NCI-H510A treated with DMSO at 0.1 percent for 48 hours (cell line): ENCODE data around the gene SLC1A4.
A peak's percentile ranks its signal among the peaks of the same experiment; 100 is the strongest.

ENCODE experiments used
- DNase-seq: peaks from one replicate; lab custom pipeline; 2025; lab: John Stamatoyannopoulos, UW

Gene SLC1A4

GRCh38 chr2:65054749-65055421 lies 65.7 kb downstream of the SLC1A4 start:
- DNase-seq, result no peak

DNA sequence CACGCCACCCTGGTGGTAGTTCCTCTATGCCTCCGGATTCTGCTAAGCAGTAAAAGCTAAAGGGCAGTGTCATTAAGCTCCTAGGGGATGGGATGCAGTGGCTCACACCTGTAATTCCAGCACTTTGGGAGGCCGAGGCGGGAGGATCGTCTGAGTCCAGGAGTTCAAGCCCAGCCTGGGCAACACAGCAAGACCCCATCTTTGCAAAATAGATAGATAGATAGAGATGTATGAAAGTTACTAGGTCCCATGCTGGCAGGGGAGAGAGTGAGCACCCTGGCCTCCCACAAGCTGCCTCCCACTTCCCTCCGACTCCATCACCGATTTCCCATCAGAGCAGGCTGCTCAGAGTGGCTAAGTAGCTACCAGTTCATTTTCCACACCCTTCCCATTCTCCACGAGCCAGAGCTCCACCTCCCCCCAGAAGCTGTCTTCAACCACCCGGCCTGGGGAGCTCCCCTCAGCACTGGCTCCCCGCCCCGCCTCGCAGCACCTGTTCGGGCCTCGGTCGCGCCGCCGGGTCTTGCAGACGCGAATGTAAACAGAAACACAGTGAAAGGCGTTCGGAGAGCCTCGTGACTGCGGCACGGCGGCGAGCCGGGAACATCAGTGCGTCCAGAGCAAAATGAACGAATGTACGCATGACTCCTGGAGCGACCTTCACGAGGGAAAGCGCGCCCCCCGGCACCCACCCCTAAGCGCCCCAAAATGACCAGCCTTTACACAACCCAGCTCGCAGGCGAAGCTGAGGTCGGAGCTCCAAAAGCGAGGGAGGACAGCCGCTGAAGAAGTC lies 66.4 kb downstream of the SLC1A4 start:
- peak; percentile 83 for DNase-seq

DNA sequence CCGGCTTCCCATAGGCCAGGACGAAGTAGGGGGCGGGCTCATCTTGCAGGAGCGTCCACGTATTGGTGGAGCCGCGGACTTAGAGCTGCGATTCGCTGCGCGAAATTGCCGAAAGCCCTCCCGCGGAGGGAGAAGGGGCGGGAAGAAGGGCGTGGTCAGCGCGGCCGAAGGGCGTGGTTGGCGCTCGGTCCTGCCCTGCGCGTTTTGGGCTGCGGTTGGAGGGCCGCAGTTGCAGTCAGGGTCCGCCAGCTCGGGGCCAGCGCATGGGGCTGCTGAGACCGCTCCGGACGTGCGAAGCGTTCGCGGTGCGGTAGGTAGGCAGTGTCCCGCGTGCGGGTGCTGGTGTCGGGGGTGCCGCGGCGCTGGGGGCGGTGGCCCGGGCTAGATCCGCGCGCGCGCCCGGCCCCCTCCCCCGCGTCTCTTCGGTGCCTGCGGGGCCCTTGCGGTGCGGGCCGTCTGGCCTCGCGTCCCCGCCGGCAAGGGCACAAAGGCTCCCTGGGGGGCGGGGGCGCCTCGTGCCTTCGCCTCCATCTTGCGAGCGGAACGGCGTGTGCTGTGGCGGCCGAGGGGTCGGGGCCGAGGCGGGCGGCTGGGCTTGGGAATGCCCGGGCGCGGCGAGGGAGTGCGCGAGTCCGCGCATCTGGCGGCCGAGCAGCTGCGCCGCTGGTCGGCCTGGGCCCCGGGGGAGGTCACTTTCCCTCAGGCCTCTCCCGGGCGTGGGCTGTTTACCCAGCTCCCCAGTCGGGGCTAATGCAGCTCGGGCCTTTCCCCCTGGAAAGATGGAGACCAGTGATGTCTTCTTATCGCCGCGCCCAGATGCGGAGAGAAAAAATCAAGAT lies 67.2 kb downstream of the SLC1A4 start, which contains the start of gene CEP68:
Gene CEP68 (plus strand): TSS at position 202 of the 839 bp plus-strand sequence. CDS start 13,029 bp downstream, outside the sequence.
- DNase-seq, result peak; percentile 90

GRCh38 chr2:65057054-65057375 lies 67.8 kb downstream of the SLC1A4 start:
- DNase-seq, result no peak

GRCh38 chr2:65057391-65058052 lies 68.3 kb downstream of the SLC1A4 start:
- peak; percentile 40 for DNase-seq

DNA sequence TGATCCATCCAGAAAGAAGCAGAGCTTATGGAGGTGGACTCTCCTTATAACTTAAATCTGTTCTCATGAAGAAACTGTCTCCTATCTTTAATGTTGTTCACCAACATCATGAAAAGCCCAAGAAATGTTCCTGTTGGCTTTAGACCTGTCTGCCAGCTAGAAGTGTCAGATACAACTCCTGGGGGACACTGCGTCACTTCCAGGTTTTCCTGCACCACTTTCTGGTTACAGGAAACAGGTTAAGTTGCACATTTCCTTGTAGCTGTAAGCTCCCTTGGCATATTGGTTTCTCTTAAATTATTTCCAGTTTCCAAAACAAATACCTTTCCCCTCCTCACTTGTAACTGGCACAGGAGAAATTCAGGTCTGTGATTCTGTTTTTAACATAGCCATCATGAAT lies 69.9 kb downstream of the SLC1A4 start:
- DNase-seq, result no peak

- DNase-seq, result no peak
Observed at GRCh38 chr2:65061146-65061909, 72.1 kb downstream of the SLC1A4 start.

DNA sequence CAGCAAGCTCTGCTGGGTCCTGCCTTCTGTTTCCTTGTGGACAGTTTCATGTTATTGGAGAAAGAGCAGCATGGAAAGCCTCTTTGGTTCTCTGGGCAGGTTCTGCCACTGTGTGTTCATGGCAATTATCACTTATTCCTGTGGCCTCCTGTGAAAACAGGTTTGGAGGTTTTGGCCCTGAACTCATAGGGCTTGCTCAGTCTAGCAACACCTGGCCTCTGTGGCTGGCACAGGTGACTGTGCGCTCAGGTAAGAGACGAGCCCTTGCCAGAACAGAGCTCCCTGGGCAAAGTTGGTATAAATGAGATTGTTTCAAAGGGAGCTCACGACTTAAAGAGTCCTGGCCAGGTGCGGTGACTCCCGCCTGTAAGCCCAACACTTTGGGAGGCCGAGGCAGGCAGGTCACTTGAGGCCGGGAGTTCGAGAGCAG lies 72.7 kb downstream of the SLC1A4 start:
- no peak for DNase-seq

GRCh38 chr2:65062843-65063825 lies 73.9 kb downstream of the SLC1A4 start:
- DNase-seq, result no peak

GRCh38 chr2:65064728-65065552 lies 75.7 kb downstream of the SLC1A4 start:
- DNase-seq, result peak; percentile 19

- no peak for DNase-seq
Observed at GRCh38 chr2:65067806-65068553, 78.8 kb downstream of the SLC1A4 start.

- DNase-seq, result no peak
Observed at GRCh38 chr2:65069439-65069824, 80.2 kb downstream of the SLC1A4 start.

- no peak for DNase-seq
Observed at GRCh38 chr2:65070172-65070830, 81.1 kb downstream of the SLC1A4 start.

DNA sequence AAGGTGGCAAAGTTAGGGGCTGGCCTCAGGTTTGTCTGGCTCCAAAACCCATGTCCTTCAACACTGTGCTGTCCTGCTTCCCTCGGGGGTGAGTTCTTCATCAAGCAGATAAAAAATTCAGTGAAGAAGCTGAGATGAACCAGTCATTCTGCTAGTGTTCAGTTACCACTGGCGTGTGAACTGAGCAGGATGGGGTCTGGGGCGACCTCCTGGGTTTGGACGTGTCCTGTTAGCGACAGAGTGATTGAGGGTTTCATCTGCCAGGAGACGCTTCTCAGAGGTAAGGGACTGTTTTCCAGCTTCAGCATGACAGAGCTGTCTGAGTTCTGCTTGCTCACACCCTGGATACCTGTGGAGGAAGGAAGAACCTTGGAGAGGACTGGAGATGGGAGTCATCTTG lies 81.7 kb downstream of the SLC1A4 start:
- DNase-seq, result no peak

DNA sequence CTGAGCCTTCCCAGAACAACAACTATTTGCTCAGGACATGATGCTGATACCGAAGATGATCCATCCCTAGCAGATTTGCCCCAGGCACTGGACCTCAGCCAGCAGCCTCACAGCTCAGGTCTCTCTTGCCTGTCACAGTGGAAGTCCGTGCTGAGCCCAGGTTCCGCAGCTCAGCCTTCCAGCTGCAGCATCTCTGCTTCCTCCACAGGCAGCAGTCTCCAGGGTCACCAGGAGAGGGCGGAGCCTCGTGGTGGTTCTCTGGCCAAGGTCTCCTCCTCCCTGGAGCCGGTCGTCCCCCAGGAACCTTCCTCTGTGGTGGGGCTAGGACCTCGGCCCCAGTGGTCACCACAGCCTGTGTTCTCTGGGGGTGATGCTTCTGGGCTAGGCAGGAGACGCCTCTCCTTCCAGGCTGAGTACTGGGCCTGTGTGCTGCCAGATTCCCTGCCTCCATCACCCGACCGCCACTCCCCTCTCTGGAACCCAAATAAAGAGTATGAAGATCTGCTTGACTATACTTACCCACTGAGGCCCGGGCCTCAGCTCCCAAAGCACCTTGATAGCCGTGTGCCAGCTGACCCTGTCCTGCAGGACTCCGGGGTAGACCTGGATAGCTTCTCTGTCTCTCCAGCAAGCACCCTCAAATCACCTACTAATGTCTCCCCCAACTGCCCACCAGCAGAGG lies 82.4 kb downstream of the SLC1A4 start:
- no peak for DNase-seq

- DNase-seq, result no peak
Observed at GRCh38 chr2:65072181-65072970, 83.2 kb downstream of the SLC1A4 start.
